HCT116 (cell line): ENCODE measurements around the gene RSPO4. TPM values are rescaled to one million over a fixed set of nuclear protein-coding genes. Genes with fewer than 3 reads are reported as not detected.

Experiments
- ATAC-seq: fragments of 200-7000 bp; cut with Tn5 transposase; 2 replicates; pipeline ENCODE4 v1.9.1; 2020; ENCODE audit warnings: mild to moderate bottlenecking, moderate library complexity
- BruUV-seq: library from RNA; stranded (reverse); fragments of 400-500 nt; replicated peaks from 2 replicates; lab custom pipeline; 2021; lab: Mats Ljungman, UMichigan
- CTCF ChIA-PET: fragments of 300-600 bp; sonication (Branson Sonifier 250); formaldehyde crosslinking; loops from one replicate; lab custom pipeline; 2021; ENCODE audit warnings: antibody characterized with exemption; lab: Charles Lee
- POLR2A ChIA-PET: fragments of 300-600, 350-600 bp; sonication (Branson Sonifier 250); formaldehyde crosslinking; loops from one replicate; lab custom pipeline; 2021; ENCODE audit warnings: antibody characterized with exemption; lab: Charles Lee
- RAD21 ChIA-PET, 2 experiments: fragments of 300-600 bp; sonication (Branson Sonifier 250); formaldehyde crosslinking; loops; one replicate each; lab custom pipeline; 2023; ENCODE audit warnings: low total read pairs in 2 of 2; ENCODE audit not compliant: uncharacterized antibody in 2 of 2, unreplicated experiment in 2 of 2, low non-redundant PET in 1 of 2; lab: Charles Lee
- DNase-seq: peaks from one replicate; pipeline ENCODE4 v3.0.0-alpha.2; 2010; ENCODE audit warnings: low read depth, low spot score
- H2AFZ ChIP-seq: fragments of 200-600 bp; shearing (Covaris generic), sonication (generic); 2 replicates; pipeline ENCODE4 v1.6.1; 2017; ENCODE audit warnings: low read depth, mixed run types, mixed read lengths, antibody characterized with exemption, low read length; ENCODE audit not compliant: poor library complexity, severe bottlenecking
- H3K27ac ChIP-seq: 2 replicates; pipeline ENCODE4 v1.5.1; 2012; ENCODE audit warnings: low read depth, low read length
- H3K27me3 ChIP-seq: fragments of 200-600 bp; sonication (generic); 2 replicates; pipeline ENCODE4 v1.6.1; 2016; ENCODE audit warnings: mixed run types, low read length, mixed read lengths; ENCODE audit not compliant: insufficient read depth
- H3K36me3 ChIP-seq, 2 experiments: fragments of 200-500 bp in 1 of 2; fragments of 200-600 bp in 1 of 2; sonication (Bioruptor generic) in 1 of 2; sonication (generic) in 1 of 2; 2 replicates each; pipeline versions ENCODE4 v1.5.1 to v1.6.1; 2014 to 2016; ENCODE audit warnings: low read length in 2 of 2, inconsistent platforms in 1 of 2, mixed read lengths in 1 of 2, mixed run types in 1 of 2; ENCODE audit not compliant: insufficient read depth in 2 of 2, control insufficient read depth in 1 of 2
- H3K4me1 ChIP-seq, 2 experiments: fragments of 200-600 bp in 1 of 2; sonication (generic) in 1 of 2; 2 replicates each; pipeline versions ENCODE4 v1.5.1 to v1.6.1; 2012 to 2017; ENCODE audit warnings: low read length in 2 of 2, inconsistent platforms in 1 of 2, mild to moderate bottlenecking in 1 of 2, mixed read lengths in 1 of 2, mixed run types in 1 of 2, moderate library complexity in 1 of 2; ENCODE audit not compliant: insufficient read depth in 2 of 2, control insufficient read depth in 1 of 2
- H3K4me2 ChIP-seq: fragments of 200-600 bp; sonication (generic); 2 replicates; pipeline ENCODE4 v1.6.1; 2017; ENCODE audit warnings: mixed run types, low read length, mixed read lengths
- H3K4me3 ChIP-seq, 2 experiments: fragments of 200-600 bp in 1 of 2; sonication (generic) in 1 of 2; replicated peaks in 1 of 2; 2 replicates each; pipeline ENCODE4 v1.5.1; 2011 to 2016; ENCODE audit warnings: low read length in 2 of 2, control low read depth in 1 of 2, low read depth in 1 of 2, mild to moderate bottlenecking in 1 of 2, mixed read lengths in 1 of 2, mixed run types in 1 of 2
- H3K79me2 ChIP-seq: fragments of 200-600 bp; sonication (generic); 2 replicates; pipeline ENCODE4 v1.6.1; 2017; ENCODE audit warnings: mild to moderate bottlenecking, mixed run types, low read length, moderate library complexity, mixed read lengths; ENCODE audit not compliant: insufficient read depth
- H3K9ac ChIP-seq: fragments of 200-600 bp; sonication (generic); 2 replicates; pipeline ENCODE4 v1.6.1; 2016; ENCODE audit warnings: low read length, mixed read lengths
- H3K9me2 ChIP-seq: fragments of 200-600 bp; sonication (generic), shearing (Covaris generic); 2 replicates; pipeline ENCODE4 v1.6.1; 2017; ENCODE audit warnings: mixed run types, mild to moderate bottlenecking, moderate library complexity; ENCODE audit not compliant: insufficient read depth
- H3K9me3 ChIP-seq, 2 experiments: fragments of 200-500 bp in 1 of 2; fragments of 200-600 bp in 1 of 2; sonication (Bioruptor generic) in 1 of 2; sonication (generic) in 1 of 2; 2 replicates each; pipeline ENCODE4 v1.6.1; 2014 to 2017; ENCODE audit warnings: low read length in 2 of 2, mixed read lengths in 2 of 2, inconsistent platforms in 1 of 2, low read depth in 1 of 2, mild to moderate bottlenecking in 1 of 2, mixed run types in 1 of 2, moderate library complexity in 1 of 2; ENCODE audit not compliant: control insufficient read depth in 1 of 2, insufficient read depth in 1 of 2
- H4K20me1 ChIP-seq: fragments of 200-600 bp; sonication (generic), shearing (Covaris generic); 2 replicates; pipeline ENCODE4 v1.6.1; 2017; ENCODE audit warnings: mixed run types, mild to moderate bottlenecking, moderate library complexity; ENCODE audit not compliant: insufficient read depth
- CBX3 ChIP-seq: IDR thresholded peaks from 2 replicates; pipeline ENCODE4 v1.6.1; 2012; ENCODE audit warnings: low read depth
- EGR1 ChIP-seq: IDR thresholded peaks from 2 replicates; pipeline ENCODE4 v1.6.1; 2012; ENCODE audit warnings: low read depth
- ELF1 ChIP-seq: IDR thresholded peaks from 2 replicates; pipeline ENCODE4 v1.6.1; 2012; ENCODE audit warnings: low read depth, borderline replicate concordance
- EZH2 ChIP-seq: fragments of 200-600 bp; sonication (generic); IDR thresholded peaks from 2 replicates; pipeline ENCODE4 v1.6.1; 2017; ENCODE audit warnings: antibody characterized with exemption, mixed run types
- EZH2phosphoT487 ChIP-seq: fragments of 200-600 bp; IDR thresholded peaks from 2 replicates; pipeline ENCODE4 v1.6.1; 2018; ENCODE audit warnings: antibody characterized with exemption, borderline replicate concordance
- JUND ChIP-seq: IDR thresholded peaks from 2 replicates; pipeline ENCODE4 v1.6.1; 2012
- POLR2AphosphoS5 ChIP-seq: IDR thresholded peaks from 2 replicates; pipeline ENCODE4 v1.6.1; 2011; ENCODE audit warnings: mild to moderate bottlenecking, low read depth, low read length, moderate library complexity
- RAD21 ChIP-seq: IDR thresholded peaks from 2 replicates; pipeline ENCODE4 v1.6.1; 2012; ENCODE audit warnings: low read depth, mild to moderate bottlenecking
- SIN3A ChIP-seq: IDR thresholded peaks from 2 replicates; pipeline ENCODE4 v1.6.1; 2012; ENCODE audit warnings: low read depth
- SP1 ChIP-seq: IDR thresholded peaks from 2 replicates; pipeline ENCODE4 v1.6.1; 2012; ENCODE audit warnings: low read depth
- TCF7L2 ChIP-seq: IDR thresholded peaks from 2 replicates; pipeline ENCODE4 v1.7.0; 2011; ENCODE audit warnings: borderline replicate concordance, inconsistent platforms; ENCODE audit not compliant: insufficient read depth, insufficient read length; ENCODE audit errors: extremely low read depth
- YY1 ChIP-seq: IDR thresholded peaks from 2 replicates; pipeline ENCODE4 v1.6.1; 2011; ENCODE audit warnings: low read length, low read depth, moderate library complexity, mild to moderate bottlenecking; ENCODE audit not compliant: insufficient replicate concordance; ENCODE audit errors: extremely low read depth
- ZFX ChIP-seq: fragments of 450-650 bp; IDR thresholded peaks from 2 replicates; pipeline ENCODE4 v1.6.1; 2017
- intact Hi-C: fragments of 100-400 bp; cut with micrococcal nuclease; formaldehyde crosslinking; loops from 2 replicates; pipeline ENCODE4 v1.10.0; 2022
- total RNA-seq: library from RNA; stranded (reverse); gene quantifications from one replicate; pipeline ENCODE4 v1.2.1, GENCODE V29; 2021; ENCODE audit not compliant: unreplicated experiment
- TF ChIP-seq, protein P1 (sequence below), 3 experiments: fragments of 200-600 bp in 1 of 3; sonication (generic) in 1 of 3; IDR thresholded peaks in 2 of 3; conservative IDR thresholded peaks in 1 of 3; 2 replicates each; pipeline ENCODE4 v1.5.1; 2012 to 2017; ENCODE audit warnings: low read depth in 2 of 3, low read length in 2 of 3, antibody characterized with exemption in 1 of 3, borderline replicate concordance in 1 of 3, control low read depth in 1 of 3, mild to moderate bottlenecking in 1 of 3, mixed read lengths in 1 of 3, mixed run types in 1 of 3, moderate library complexity in 1 of 3; ENCODE audit not compliant: insufficient read depth in 1 of 3
- TF ChIP-seq, protein P2 (sequence below): IDR thresholded peaks from 2 replicates; pipeline ENCODE4 v1.6.1; 2012; ENCODE audit warnings: low read depth
- TF ChIP-seq, protein P3 (sequence below): IDR thresholded peaks from 2 replicates; pipeline ENCODE4 v1.6.1; 2012
- TF ChIP-seq, protein P4 (sequence below): IDR thresholded peaks from 2 replicates; pipeline ENCODE4 v1.6.1; 2012

The RSPO4 gene
- total RNA-seq, 1 experiment from 2014 or later = 0.84 TPM

DNA sequence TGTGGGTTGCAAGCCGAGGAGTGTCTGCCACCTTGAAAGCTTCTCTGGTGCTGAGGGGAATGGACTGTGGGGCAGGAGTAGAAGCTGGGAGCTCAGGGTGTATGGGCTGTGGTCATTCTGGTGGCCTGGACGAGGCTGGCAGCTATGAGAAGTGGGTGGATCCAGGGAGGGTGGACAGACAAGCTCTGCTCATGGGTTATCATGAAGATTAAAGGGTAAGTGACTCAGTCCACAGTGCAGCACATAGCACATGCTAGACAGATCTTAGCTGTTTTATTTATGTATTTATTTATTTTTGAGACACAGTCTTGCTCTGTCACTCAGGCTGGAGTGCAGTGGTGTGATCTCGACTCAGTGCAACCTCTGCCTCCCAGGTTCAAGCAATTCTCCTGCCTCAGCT, 13.8 kb downstream of the RSPO4 start (continued):
- TF ChIP-seq CBX3 (no peak), ELF1 (no peak), SIN3A (no peak)
- TF ChIP-seq, protein P1, sequence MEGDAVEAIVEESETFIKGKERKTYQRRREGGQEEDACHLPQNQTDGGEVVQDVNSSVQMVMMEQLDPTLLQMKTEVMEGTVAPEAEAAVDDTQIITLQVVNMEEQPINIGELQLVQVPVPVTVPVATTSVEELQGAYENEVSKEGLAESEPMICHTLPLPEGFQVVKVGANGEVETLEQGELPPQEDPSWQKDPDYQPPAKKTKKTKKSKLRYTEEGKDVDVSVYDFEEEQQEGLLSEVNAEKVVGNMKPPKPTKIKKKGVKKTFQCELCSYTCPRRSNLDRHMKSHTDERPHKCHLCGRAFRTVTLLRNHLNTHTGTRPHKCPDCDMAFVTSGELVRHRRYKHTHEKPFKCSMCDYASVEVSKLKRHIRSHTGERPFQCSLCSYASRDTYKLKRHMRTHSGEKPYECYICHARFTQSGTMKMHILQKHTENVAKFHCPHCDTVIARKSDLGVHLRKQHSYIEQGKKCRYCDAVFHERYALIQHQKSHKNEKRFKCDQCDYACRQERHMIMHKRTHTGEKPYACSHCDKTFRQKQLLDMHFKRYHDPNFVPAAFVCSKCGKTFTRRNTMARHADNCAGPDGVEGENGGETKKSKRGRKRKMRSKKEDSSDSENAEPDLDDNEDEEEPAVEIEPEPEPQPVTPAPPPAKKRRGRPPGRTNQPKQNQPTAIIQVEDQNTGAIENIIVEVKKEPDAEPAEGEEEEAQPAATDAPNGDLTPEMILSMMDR (IDR thresholded peaks at IDR 0.05 in 2 of 3, conservative IDR thresholded peaks at IDR 0.05 in 1 of 3; ENCODE audit: borderline replicate concordance in 1 of 3, insufficient read depth in 1 of 3, low read depth in 2 of 3, low read length in 2 of 3) = no peak

- H3K4me2 ChIP-seq = no peak overlapping the region
- H3K27me3 ChIP-seq = no peaks in the 10 kb centered on the region
- no peaks in the 10 kb centered on the region for H3K9me2 ChIP-seq
- H3K4me1 ChIP-seq = peaks cover 0 to 9% of the 10 kb centered on the region in 2 experiments; a peak in 3 of 4 replicates
- DNase-seq (no peak), ATAC-seq (no peak)
- H2AFZ ChIP-seq = no peak overlapping the region
- no peaks in the 10 kb centered on the region for H3K79me2 ChIP-seq
- no peaks in the 10 kb centered on the region for H3K36me3 ChIP-seq
- no TSS peak for BruUV-seq
- H3K9me3 ChIP-seq = no peaks in the 10 kb centered on the region
- H3K9ac ChIP-seq = no peak overlapping the region
- CTCF ChIA-PET = interaction anchor here (1.4 kb wide), 1 partner anchor 33 kb away, joined by 3 read pairs; no protein-coding TSS in a partner anchor
- intact Hi-C loops = no loop called here
- RAD21 ChIA-PET = no interaction called here
- no peak overlapping the region for H3K4me3 ChIP-seq
- POLR2A ChIA-PET = no interaction called here
- no peak overlapping the region for H3K27ac ChIP-seq
- TF ChIP-seq POLR2AphosphoS5 = no peak
- TF ChIP-seq, protein P1 (IDR thresholded peaks at IDR 0.05 in 2 of 3, conservative IDR thresholded peaks at IDR 0.05 in 1 of 3; ENCODE audit: borderline replicate concordance in 1 of 3, insufficient read depth in 1 of 3, low read depth in 2 of 3, low read length in 2 of 3) = no peak
- TF ChIP-seq ZFX = no peak
- TF ChIP-seq EGR1 = no peak
- TF ChIP-seq, protein P2, sequence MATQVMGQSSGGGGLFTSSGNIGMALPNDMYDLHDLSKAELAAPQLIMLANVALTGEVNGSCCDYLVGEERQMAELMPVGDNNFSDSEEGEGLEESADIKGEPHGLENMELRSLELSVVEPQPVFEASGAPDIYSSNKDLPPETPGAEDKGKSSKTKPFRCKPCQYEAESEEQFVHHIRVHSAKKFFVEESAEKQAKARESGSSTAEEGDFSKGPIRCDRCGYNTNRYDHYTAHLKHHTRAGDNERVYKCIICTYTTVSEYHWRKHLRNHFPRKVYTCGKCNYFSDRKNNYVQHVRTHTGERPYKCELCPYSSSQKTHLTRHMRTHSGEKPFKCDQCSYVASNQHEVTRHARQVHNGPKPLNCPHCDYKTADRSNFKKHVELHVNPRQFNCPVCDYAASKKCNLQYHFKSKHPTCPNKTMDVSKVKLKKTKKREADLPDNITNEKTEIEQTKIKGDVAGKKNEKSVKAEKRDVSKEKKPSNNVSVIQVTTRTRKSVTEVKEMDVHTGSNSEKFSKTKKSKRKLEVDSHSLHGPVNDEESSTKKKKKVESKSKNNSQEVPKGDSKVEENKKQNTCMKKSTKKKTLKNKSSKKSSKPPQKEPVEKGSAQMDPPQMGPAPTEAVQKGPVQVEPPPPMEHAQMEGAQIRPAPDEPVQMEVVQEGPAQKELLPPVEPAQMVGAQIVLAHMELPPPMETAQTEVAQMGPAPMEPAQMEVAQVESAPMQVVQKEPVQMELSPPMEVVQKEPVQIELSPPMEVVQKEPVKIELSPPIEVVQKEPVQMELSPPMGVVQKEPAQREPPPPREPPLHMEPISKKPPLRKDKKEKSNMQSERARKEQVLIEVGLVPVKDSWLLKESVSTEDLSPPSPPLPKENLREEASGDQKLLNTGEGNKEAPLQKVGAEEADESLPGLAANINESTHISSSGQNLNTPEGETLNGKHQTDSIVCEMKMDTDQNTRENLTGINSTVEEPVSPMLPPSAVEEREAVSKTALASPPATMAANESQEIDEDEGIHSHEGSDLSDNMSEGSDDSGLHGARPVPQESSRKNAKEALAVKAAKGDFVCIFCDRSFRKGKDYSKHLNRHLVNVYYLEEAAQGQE = no peak
- TF ChIP-seq EZH2 = no peak
- no peak for TF ChIP-seq YY1
- no peak for TF ChIP-seq SP1
- TF ChIP-seq EZH2phosphoT487 = no peak
- TF ChIP-seq, protein P3, sequence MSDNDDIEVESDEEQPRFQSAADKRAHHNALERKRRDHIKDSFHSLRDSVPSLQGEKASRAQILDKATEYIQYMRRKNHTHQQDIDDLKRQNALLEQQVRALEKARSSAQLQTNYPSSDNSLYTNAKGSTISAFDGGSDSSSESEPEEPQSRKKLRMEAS = no peak
- TF ChIP-seq RAD21 = no peak
- TF ChIP-seq, protein P4, sequence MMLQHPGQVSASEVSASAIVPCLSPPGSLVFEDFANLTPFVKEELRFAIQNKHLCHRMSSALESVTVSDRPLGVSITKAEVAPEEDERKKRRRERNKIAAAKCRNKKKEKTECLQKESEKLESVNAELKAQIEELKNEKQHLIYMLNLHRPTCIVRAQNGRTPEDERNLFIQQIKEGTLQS = no peak
- TF ChIP-seq CBX3 = no peak
- no peak for TF ChIP-seq JUND
- no peak for TF ChIP-seq TCF7L2
- no peak for TF ChIP-seq ELF1
- H4K20me1 ChIP-seq = no peaks in the 10 kb centered on the region
Measured at GRCh38 chr20:987677-988076, 14.4 kb downstream of the RSPO4 start.
